ENCODE results near the gene CTNNA2. TPM values are rescaled to one million over a fixed set of nuclear protein-coding genes. Genes with fewer than 3 reads are reported as not detected.

Gene CTNNA2
- total RNA-seq, 1 experiment from 2014 or later, result 0.54 TPM

GRCh38 chr2:80303006-80303908 is 790.4 kb downstream of the CTNNA2 start:
- in situ Hi-C loops (cut with HindIII; ENCODE audit: low pct_unique_long_range_greater_than_20kb, low sequenced_read_pairs), result no loop called here
- H3K27me3 ChIP-seq (ENCODE audit: control insufficient read depth, insufficient read depth, low read length), result no peaks in the 10 kb centered on the region
- ATAC-seq (no peak), DNase-seq (ENCODE audit: low read depth, low spot score) (no peak)
- no TSS peak for BruUV-seq (replicated peaks)
- intact Hi-C loops (cut with micrococcal nuclease; ENCODE audit: unreplicated experiment), result no loop called here
- H3K27ac ChIP-seq (ENCODE audit: low read length), result no peak overlapping the region
- H3K4me3 ChIP-seq (ENCODE audit: low read depth in 2 of 2, low read length in 2 of 2), result no peak overlapping the region
- H3K9me3 ChIP-seq (ENCODE audit: control insufficient read depth, insufficient read depth, low read depth, low read length), result no peaks in the 10 kb centered on the region
- ChIA-PET POLR2A (no interaction called here), CTCF (no interaction called here)
- TF ChIP-seq CTCF (IDR thresholded peaks at IDR 0.05) (no peak), TCF7L2 (IDR thresholded peaks at IDR 0.05; ENCODE audit: low read depth, low read length) (no peak), SIN3A (IDR thresholded peaks at IDR 0.05; ENCODE audit: borderline replicate concordance, insufficient read depth, low read depth, low read length) (no peak), REST (IDR thresholded peaks at IDR 0.05; ENCODE audit: insufficient read depth in 1 of 2, low read depth in 2 of 2, low read length in 1 of 2) (no peak), POLR2AphosphoS5 (IDR thresholded peaks at IDR 0.05; ENCODE audit: low read depth, low read length) (no peak)
- H3K36me3 ChIP-seq (ENCODE audit: control insufficient read depth, insufficient read depth, low read length), result no peaks in the 10 kb centered on the region
- no peaks in the 10 kb centered on the region for H3K4me1 ChIP-seq (ENCODE audit: control insufficient read depth, insufficient read depth, low read length)

GRCh38 chr2:80303909-80304837 is 791.3 kb downstream of the CTNNA2 start, which contains the start of gene LRRTM1:
LRRTM1 (minus strand) TSS chr2:80304752; CDS start chr2:80303819, 933 bp downstream.
- H3K9me3 ChIP-seq (ENCODE audit: control insufficient read depth, insufficient read depth, low read depth, low read length), result no peaks in the 10 kb centered on the region
- DNase-seq (ENCODE audit: low read depth, low spot score) (no peak), ATAC-seq (no peak)
- CTCF ChIA-PET, result no interaction called here
- intact Hi-C loops (cut with micrococcal nuclease; ENCODE audit: unreplicated experiment), result no loop called here
- H3K27me3 ChIP-seq (ENCODE audit: control insufficient read depth, insufficient read depth, low read length), result no peaks in the 10 kb centered on the region
- in situ Hi-C loops (cut with HindIII; ENCODE audit: low pct_unique_long_range_greater_than_20kb, low sequenced_read_pairs), result no loop called here
- H3K36me3 ChIP-seq (ENCODE audit: control insufficient read depth, insufficient read depth, low read length), result no peaks in the 10 kb centered on the region
- POLR2A ChIA-PET, result no interaction called here
- no peaks in the 10 kb centered on the region for H3K4me1 ChIP-seq (ENCODE audit: control insufficient read depth, insufficient read depth, low read length)
- TF ChIP-seq POLR2AphosphoS5 (IDR thresholded peaks at IDR 0.05; ENCODE audit: low read depth, low read length) (no peak), REST (IDR thresholded peaks at IDR 0.05; ENCODE audit: insufficient read depth in 1 of 2, low read depth in 2 of 2, low read length in 1 of 2) (no peak), CTCF (IDR thresholded peaks at IDR 0.05) (no peak), TCF7L2 (IDR thresholded peaks at IDR 0.05; ENCODE audit: low read depth, low read length) (no peak), SIN3A (IDR thresholded peaks at IDR 0.05; ENCODE audit: borderline replicate concordance, insufficient read depth, low read depth, low read length) (no peak)
- H3K4me3 ChIP-seq (ENCODE audit: low read depth in 2 of 2, low read length in 2 of 2), result peak within 1 kb of the TSS in 1 of 2 experiments; percentile 7; a peak in 1 of 4 replicates
- no peak within 1 kb of the TSS for H3K27ac ChIP-seq (ENCODE audit: low read length)
- BruUV-seq (replicated peaks), result no TSS peak

Measured in Panc1 (cell line).